ENCODE measurements around the gene TEDDM1. TPM values are rescaled to one million over a fixed set of nuclear protein-coding genes. Genes with fewer than 3 reads are reported as not detected.
A peak's percentile ranks its signal among the peaks of the same experiment; 100 is the strongest.

TEDDM1 gene
- total and polyA plus RNA-seq, 2 experiments from 2014 or later = not detected

DNA sequence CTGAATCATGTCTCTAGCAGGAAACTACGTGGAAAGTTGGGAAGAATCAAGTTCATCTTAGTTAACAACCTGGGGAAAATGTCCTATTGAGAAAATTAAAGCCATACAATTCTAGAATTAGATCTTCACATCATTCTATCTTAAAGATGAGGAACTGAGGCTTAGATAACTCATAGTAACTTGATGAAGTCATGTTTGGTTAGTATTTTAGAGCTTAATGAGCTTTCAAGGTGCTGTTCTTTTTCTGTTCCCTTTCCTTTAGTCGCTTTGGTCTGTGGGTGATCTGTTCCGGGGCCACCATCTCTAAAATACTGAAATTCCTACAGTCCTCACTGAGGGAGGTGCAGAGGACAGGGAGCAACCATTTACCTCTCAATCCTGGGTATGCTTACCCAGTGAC, 4.6 kb downstream of the TEDDM1 start (continued):
- no peak for TF ChIP-seq STAT1 (IDR thresholded peaks at IDR 0.05; ENCODE audit: unreplicated experiment)
- TF ChIP-seq, protein P1, sequence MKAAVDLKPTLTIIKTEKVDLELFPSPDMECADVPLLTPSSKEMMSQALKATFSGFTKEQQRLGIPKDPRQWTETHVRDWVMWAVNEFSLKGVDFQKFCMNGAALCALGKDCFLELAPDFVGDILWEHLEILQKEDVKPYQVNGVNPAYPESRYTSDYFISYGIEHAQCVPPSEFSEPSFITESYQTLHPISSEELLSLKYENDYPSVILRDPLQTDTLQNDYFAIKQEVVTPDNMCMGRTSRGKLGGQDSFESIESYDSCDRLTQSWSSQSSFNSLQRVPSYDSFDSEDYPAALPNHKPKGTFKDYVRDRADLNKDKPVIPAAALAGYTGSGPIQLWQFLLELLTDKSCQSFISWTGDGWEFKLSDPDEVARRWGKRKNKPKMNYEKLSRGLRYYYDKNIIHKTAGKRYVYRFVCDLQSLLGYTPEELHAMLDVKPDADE (IDR thresholded peaks at IDR 0.05) = no peak
- TF ChIP-seq EZH2 (IDR thresholded peaks at IDR 0.05; ENCODE audit: low read depth, unreplicated experiment) = no peak
- TF ChIP-seq NANOG (IDR thresholded peaks at IDR 0.05; ENCODE audit: borderline replicate concordance) = no peak

DNA sequence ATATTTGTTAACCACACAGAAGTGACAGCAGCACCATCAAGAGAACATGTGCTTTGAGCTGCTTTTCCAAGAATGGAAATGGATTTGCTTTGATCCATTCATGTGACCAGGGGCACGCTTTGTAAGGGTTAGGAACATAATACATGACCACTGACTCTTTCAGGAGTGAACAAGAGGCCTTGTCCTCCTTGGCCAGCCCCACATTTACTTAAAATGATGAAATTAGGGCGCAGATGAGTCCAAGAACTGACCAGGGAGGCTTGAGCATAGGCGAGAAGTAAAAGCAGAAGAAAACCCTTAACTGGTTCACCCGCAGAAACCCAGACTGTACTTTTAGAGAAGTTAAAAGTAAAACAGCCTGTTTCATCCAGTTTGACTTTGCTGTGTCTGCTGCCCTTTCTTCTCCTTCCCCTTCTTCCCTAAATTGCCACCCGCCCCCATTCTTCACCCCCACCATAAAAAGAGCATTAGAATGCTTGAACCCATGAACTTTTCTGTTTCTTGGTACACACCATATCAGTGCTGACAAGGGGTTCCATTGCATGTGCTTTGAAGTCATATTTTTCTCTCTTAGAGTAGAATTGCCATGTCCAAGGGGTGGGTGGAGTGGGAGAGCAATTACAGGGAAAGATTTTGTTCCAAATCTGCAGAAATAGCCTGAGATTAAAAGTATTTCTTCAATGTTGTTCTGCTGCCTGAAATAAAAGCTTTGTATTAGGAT, 6.3 kb downstream of the TEDDM1 start:
- Histone ChIP-seq H3F3A (replicated peaks; ENCODE audit: low read depth) (no peaks in the 10 kb centered on the region), H3K27me3 (ENCODE audit: insufficient read depth) (no peaks in the 10 kb centered on the region), H3K4me1 (ENCODE audit: insufficient read depth) (peaks cover 17% of the 10 kb centered on the region), H3K4me2 (no peak overlapping the region), H4K20me1 (replicated peaks; ENCODE audit: insufficient read depth) (peaks cover 15% of the 10 kb centered on the region), H3K27ac (ENCODE audit: low read depth) (no peak overlapping the region), H3K36me3 (ENCODE audit: insufficient read depth) (0 out of 2 replicates have a peak, but pooled peaks cover 1% of the 10 kb centered on the region), H3K9me2 (ENCODE audit: insufficient read depth) (no peaks in the 10 kb centered on the region), H2AFZ (no peak overlapping the region), H3K4me3 (no peak overlapping the region), H3K79me2 (replicated peaks; ENCODE audit: insufficient read depth) (peaks cover 34% of the 10 kb centered on the region)
- Mint-ChIP-seq H3K4me1 (peaks cover 38% of the 10 kb centered on the region), H3K9me3 (no peaks in the 10 kb centered on the region; the same call in 2 of the 3 replicates), H3K27me3 (ENCODE audit: insufficient read depth, low read depth, poor library complexity) (peaks cover 9% of the 10 kb centered on the region), H3K27ac (no peak overlapping the region), H3K4me3 (no peak overlapping the region), H3K36me3 (ENCODE audit: low read depth) (peaks cover 18% of the 10 kb centered on the region)
- ATAC-seq (no peak), DNase-seq (ENCODE audit: low spot score) (no peak)
- TF ChIP-seq EZH2phosphoT487 (IDR thresholded peaks at IDR 0.05; ENCODE audit: unreplicated experiment) (no peak), POLR2AphosphoS5 (IDR thresholded peaks at IDR 0.05; ENCODE audit: low read depth) (no peak), JUNB (IDR thresholded peaks at IDR 0.05; ENCODE audit: unreplicated experiment) (no peak)

DNA sequence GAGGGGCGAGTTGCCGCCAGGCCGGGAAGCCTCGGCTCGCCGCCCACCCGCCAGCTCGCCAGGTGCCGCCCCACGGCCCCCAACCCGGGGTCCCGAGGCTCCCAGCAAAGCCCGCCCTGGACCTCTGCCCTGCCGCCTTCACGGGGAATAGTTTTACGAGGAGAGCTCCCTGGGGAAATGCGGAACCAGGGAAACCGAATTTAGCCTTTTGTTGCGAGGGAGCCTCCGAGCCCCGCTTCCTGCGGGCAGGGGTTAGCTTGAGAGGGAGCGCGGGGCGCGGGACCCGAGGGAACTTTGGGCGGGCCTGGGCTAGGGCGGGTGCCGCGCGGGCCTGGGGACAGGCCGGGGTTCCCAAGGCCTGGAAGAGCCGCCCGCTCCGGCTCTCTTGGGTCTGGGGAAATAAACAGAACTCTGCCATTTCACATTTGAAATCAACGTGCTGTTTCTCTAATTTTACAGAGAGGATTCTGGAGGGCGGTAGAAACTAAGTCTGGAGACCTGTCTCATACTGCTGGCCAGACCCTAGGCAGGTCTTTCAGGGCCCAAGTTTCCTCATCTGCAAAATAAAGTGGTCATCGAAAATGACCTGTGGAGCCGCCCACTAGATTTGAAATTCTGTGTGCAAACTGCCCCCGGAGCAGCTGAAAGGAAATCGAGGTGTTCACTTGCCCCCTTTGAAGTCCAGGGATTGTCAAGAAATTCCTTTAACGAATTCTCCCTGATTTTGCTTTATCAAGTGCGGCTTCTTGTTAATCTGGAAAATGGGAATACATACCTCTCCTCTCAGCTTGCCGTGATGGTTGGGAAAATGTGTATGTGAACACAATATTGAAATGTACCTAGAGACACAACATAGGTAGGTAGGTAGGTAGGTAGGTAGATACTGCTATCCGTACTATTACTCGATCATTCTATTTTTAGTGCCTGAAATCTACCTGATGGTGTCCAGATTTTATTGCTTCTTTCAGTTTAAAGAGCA, 8.1 kb downstream of the TEDDM1 start:
- Histone ChIP-seq H3K79me2 (replicated peaks; ENCODE audit: insufficient read depth) (peaks cover 53% of the 10 kb centered on the region), H3K27ac (ENCODE audit: low read depth) (peak overlapping the region; percentile 95), H2AFZ (peak overlapping the region; percentile 89), H3K9me2 (ENCODE audit: insufficient read depth) (no peaks in the 10 kb centered on the region), H3K4me2 (peak overlapping the region; percentile 92), H3K4me1 (ENCODE audit: insufficient read depth) (peaks cover 27% of the 10 kb centered on the region), H4K20me1 (replicated peaks; ENCODE audit: insufficient read depth) (peaks cover 33% of the 10 kb centered on the region), H3K27me3 (ENCODE audit: insufficient read depth) (no peaks in the 10 kb centered on the region), H3K36me3 (ENCODE audit: insufficient read depth) (peaks cover 20% of the 10 kb centered on the region), H3F3A (replicated peaks; ENCODE audit: low read depth) (peaks cover under 1% of the 10 kb centered on the region; the same call in 1 of the 2 replicates), H3K4me3 (peak overlapping the region; percentile 97)
- H3K27me3 Mint-ChIP-seq (ENCODE audit: insufficient read depth, low read depth, poor library complexity) = peaks cover 10% of the 10 kb centered on the region
- H3K36me3 Mint-ChIP-seq (ENCODE audit: low read depth) = peaks cover 37% of the 10 kb centered on the region
- peaks cover 40% of the 10 kb centered on the region for H3K4me1 Mint-ChIP-seq
- peak; percentile 81 for DNase-seq (ENCODE audit: low spot score)
- no peaks in the 10 kb centered on the region; the same call in 2 of the 3 replicates for H3K9me3 Mint-ChIP-seq
- H3K4me3 Mint-ChIP-seq = peak overlapping the region; percentile 96
- H3K27ac Mint-ChIP-seq = peak overlapping the region; percentile 92
- ATAC-seq = peak; percentile 54
- TF ChIP-seq CREB1 (CRISPR knock-in tag; IDR thresholded peaks at IDR 0.05; ENCODE audit: low read depth) = no peak
- TF ChIP-seq, protein P2, sequence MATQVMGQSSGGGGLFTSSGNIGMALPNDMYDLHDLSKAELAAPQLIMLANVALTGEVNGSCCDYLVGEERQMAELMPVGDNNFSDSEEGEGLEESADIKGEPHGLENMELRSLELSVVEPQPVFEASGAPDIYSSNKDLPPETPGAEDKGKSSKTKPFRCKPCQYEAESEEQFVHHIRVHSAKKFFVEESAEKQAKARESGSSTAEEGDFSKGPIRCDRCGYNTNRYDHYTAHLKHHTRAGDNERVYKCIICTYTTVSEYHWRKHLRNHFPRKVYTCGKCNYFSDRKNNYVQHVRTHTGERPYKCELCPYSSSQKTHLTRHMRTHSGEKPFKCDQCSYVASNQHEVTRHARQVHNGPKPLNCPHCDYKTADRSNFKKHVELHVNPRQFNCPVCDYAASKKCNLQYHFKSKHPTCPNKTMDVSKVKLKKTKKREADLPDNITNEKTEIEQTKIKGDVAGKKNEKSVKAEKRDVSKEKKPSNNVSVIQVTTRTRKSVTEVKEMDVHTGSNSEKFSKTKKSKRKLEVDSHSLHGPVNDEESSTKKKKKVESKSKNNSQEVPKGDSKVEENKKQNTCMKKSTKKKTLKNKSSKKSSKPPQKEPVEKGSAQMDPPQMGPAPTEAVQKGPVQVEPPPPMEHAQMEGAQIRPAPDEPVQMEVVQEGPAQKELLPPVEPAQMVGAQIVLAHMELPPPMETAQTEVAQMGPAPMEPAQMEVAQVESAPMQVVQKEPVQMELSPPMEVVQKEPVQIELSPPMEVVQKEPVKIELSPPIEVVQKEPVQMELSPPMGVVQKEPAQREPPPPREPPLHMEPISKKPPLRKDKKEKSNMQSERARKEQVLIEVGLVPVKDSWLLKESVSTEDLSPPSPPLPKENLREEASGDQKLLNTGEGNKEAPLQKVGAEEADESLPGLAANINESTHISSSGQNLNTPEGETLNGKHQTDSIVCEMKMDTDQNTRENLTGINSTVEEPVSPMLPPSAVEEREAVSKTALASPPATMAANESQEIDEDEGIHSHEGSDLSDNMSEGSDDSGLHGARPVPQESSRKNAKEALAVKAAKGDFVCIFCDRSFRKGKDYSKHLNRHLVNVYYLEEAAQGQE (IDR thresholded peaks at IDR 0.05; ENCODE audit: unreplicated experiment) = no peak
- no peak for TF ChIP-seq ZNF331 (CRISPR knock-in tag; IDR thresholded peaks at IDR 0.05; ENCODE audit: low read depth)
- TF ChIP-seq, protein P3, sequence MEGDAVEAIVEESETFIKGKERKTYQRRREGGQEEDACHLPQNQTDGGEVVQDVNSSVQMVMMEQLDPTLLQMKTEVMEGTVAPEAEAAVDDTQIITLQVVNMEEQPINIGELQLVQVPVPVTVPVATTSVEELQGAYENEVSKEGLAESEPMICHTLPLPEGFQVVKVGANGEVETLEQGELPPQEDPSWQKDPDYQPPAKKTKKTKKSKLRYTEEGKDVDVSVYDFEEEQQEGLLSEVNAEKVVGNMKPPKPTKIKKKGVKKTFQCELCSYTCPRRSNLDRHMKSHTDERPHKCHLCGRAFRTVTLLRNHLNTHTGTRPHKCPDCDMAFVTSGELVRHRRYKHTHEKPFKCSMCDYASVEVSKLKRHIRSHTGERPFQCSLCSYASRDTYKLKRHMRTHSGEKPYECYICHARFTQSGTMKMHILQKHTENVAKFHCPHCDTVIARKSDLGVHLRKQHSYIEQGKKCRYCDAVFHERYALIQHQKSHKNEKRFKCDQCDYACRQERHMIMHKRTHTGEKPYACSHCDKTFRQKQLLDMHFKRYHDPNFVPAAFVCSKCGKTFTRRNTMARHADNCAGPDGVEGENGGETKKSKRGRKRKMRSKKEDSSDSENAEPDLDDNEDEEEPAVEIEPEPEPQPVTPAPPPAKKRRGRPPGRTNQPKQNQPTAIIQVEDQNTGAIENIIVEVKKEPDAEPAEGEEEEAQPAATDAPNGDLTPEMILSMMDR (conservative IDR thresholded peaks at IDR 0.05; ENCODE audit: low read depth in 2 of 2) = no peak

Measured in GM23338 (cell line).